GM23338 (cell line): ENCODE measurements around the gene SMURF2.

ENCODE experiments used
- CREB1 ChIP-seq: fragments of 250-450 bp; sonication (Bioruptor Pico); IDR thresholded peaks from 2 replicates; pipeline ENCODE4 v1.5.0; 2020; ENCODE audit warnings: low read depth, mild to moderate bottlenecking, moderate library complexity
- EZH2 ChIP-seq: fragments of 200-600 bp; sonication (generic); IDR thresholded peaks from one replicate; pipeline ENCODE4 v1.8.0; 2017; ENCODE audit warnings: antibody characterized with exemption, mild to moderate bottlenecking, low read depth; ENCODE audit not compliant: unreplicated experiment
- EZH2phosphoT487 ChIP-seq: fragments of 200-600 bp; sonication (generic); IDR thresholded peaks from one replicate; pipeline ENCODE4 v1.8.1; 2018; ENCODE audit warnings: antibody characterized with exemption; ENCODE audit not compliant: unreplicated experiment
- NANOG ChIP-seq: IDR thresholded peaks from 2 replicates; pipeline ENCODE4 v1.6.1; 2016; ENCODE audit warnings: antibody characterized with exemption, borderline replicate concordance
- POLR2AphosphoS5 ChIP-seq: IDR thresholded peaks from 2 replicates; pipeline ENCODE4 v1.6.1; 2016; ENCODE audit warnings: antibody characterized with exemption, low read depth
- STAT1 ChIP-seq: IDR thresholded peaks from one replicate; pipeline ENCODE4 v1.6.1; 2016; ENCODE audit warnings: antibody characterized with exemption; ENCODE audit not compliant: unreplicated experiment
- ZNF114 ChIP-seq: fragments of 250-450 bp; sonication (Bioruptor Pico); IDR thresholded peaks from 2 replicates; pipeline ENCODE4 v1.5.0; 2020; ENCODE audit warnings: mild to moderate bottlenecking, moderate library complexity
- ZNF331 ChIP-seq: fragments of 250-450 bp; sonication (Bioruptor Pico); IDR thresholded peaks from 2 replicates; pipeline ENCODE4 v1.5.0; 2020; ENCODE audit warnings: low read depth, mild to moderate bottlenecking, moderate library complexity
- TF ChIP-seq, protein P1 (sequence below), 2 experiments: fragments of 200-600 bp in 1 of 2; sonication (generic) in 1 of 2; conservative IDR thresholded peaks; 2 replicates each; pipeline versions ENCODE4 v1.5.1 to v1.6.1; 2016 to 2017; ENCODE audit warnings: antibody characterized with exemption in 2 of 2, low read depth in 2 of 2, mild to moderate bottlenecking in 2 of 2, moderate library complexity in 1 of 2
- TF ChIP-seq, protein P2 (sequence below): IDR thresholded peaks from 2 replicates; pipeline ENCODE4 v1.6.1; 2016; ENCODE audit warnings: antibody characterized with exemption

DNA sequence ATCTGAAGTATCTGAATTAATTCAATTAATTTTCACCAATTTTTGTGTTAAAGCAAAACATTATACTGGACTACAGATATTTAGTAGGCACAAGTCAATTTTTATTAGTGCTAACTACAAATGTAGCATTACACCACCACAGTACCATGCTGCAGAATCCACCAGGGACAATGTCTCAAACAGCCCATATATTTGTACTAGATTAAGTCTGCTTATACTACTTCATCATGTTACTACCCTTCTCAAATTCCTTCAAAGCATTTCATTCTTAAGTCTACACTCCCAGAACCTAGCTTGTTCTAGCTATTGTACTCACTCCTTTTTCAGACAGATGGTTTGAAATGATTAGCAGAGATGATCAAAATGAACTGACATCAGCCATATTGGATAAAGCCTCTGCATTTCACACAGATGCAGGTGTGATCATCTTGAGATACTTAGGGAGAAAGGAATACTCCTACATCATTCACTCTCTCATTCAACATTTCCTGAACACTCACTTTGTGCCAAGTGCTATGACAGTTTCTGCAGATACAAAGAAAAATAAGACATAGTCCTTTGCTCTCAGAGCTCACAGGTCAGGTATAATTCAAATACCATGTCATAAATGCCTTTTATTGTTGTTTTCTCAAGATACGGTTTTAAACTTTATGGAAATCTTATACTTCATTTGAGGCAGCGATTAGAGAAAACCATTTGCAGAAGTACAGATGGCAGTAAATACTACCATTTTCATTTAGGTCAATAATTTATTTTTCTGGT, 47.7 kb downstream of the SMURF2 start:
- TF ChIP-seq POLR2AphosphoS5: no peak
- TF ChIP-seq EZH2: no peak
- TF ChIP-seq CREB1 (CRISPR knock-in tag): no peak
- TF ChIP-seq, protein P1, sequence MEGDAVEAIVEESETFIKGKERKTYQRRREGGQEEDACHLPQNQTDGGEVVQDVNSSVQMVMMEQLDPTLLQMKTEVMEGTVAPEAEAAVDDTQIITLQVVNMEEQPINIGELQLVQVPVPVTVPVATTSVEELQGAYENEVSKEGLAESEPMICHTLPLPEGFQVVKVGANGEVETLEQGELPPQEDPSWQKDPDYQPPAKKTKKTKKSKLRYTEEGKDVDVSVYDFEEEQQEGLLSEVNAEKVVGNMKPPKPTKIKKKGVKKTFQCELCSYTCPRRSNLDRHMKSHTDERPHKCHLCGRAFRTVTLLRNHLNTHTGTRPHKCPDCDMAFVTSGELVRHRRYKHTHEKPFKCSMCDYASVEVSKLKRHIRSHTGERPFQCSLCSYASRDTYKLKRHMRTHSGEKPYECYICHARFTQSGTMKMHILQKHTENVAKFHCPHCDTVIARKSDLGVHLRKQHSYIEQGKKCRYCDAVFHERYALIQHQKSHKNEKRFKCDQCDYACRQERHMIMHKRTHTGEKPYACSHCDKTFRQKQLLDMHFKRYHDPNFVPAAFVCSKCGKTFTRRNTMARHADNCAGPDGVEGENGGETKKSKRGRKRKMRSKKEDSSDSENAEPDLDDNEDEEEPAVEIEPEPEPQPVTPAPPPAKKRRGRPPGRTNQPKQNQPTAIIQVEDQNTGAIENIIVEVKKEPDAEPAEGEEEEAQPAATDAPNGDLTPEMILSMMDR (conservative IDR thresholded peaks at IDR 0.05; ENCODE audit: low read depth in 2 of 2): no peak
- no peak for TF ChIP-seq EZH2phosphoT487
- no peak for TF ChIP-seq ZNF331 (CRISPR knock-in tag)
- TF ChIP-seq ZNF114 (CRISPR knock-in tag): no peak
- no peak for TF ChIP-seq STAT1
- TF ChIP-seq NANOG: no peak
- TF ChIP-seq, protein P2, sequence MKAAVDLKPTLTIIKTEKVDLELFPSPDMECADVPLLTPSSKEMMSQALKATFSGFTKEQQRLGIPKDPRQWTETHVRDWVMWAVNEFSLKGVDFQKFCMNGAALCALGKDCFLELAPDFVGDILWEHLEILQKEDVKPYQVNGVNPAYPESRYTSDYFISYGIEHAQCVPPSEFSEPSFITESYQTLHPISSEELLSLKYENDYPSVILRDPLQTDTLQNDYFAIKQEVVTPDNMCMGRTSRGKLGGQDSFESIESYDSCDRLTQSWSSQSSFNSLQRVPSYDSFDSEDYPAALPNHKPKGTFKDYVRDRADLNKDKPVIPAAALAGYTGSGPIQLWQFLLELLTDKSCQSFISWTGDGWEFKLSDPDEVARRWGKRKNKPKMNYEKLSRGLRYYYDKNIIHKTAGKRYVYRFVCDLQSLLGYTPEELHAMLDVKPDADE: no peak
